PC-3 (cell line): ENCODE measurements around the gene RUFY3. TPM values are rescaled to one million over a fixed set of nuclear protein-coding genes. Genes with fewer than 3 reads are reported as not detected.

Source experiments
- ATAC-seq: fragments of 200-7000 bp; cut with Tn5 transposase; 2 replicates; pipeline ENCODE4 v1.9.1; 2020; ENCODE audit warnings: mild to moderate bottlenecking, moderate library complexity
- BruUV-seq: library from RNA; stranded (reverse); fragments of 400-500 nt; replicated peaks from 2 replicates; lab custom pipeline; 2021; lab: Mats Ljungman, UMichigan
- CTCF ChIA-PET: fragments of 300-600 bp; sonication (Branson Sonifier 250); formaldehyde crosslinking; loops from one replicate; lab custom pipeline; 2022; ENCODE audit warnings: antibody characterized with exemption; lab: Charles Lee
- POLR2A ChIA-PET: fragments of 300-600 bp; sonication (Branson Sonifier 250); formaldehyde crosslinking; loops from one replicate; lab custom pipeline; 2022; ENCODE audit warnings: antibody characterized with exemption; ENCODE audit not compliant: unreplicated experiment; lab: Charles Lee
- DNase-seq: peaks from one replicate; pipeline ENCODE4 v3.0.0-alpha.2; 2015
- H2AFZ ChIP-seq: fragments of 300-600 bp; sonication (generic); 2 replicates; pipeline ENCODE4 v1.6.0; 2016; ENCODE audit warnings: antibody characterized with exemption, low read length
- H3F3A ChIP-seq: fragments of 300-600 bp; sonication (generic); one replicate; pipeline ENCODE4 v1.6.0; 2017; ENCODE audit warnings: antibody characterized with exemption, low read length, control low read depth, mild to moderate bottlenecking; ENCODE audit not compliant: unreplicated experiment
- H3K27ac ChIP-seq: fragments of 300-600 bp; sonication (generic); 2 replicates; pipeline ENCODE4 v1.5.1; 2016; ENCODE audit warnings: mild to moderate bottlenecking, low read length
- H3K27me3 ChIP-seq: fragments of 300-600 bp; sonication (generic); 2 replicates; pipeline ENCODE4 v1.6.1; 2016; ENCODE audit warnings: low read length, mixed read lengths
- H3K36me3 ChIP-seq: fragments of 300-600 bp; sonication (generic); 2 replicates; pipeline ENCODE4 v1.6.1; 2016; ENCODE audit warnings: low read depth, mixed run types, low read length, mixed read lengths
- H3K4me1 ChIP-seq: fragments of 300-600 bp; sonication (generic); 2 replicates; pipeline ENCODE4 v1.5.1; 2016; ENCODE audit warnings: low read length; ENCODE audit not compliant: insufficient read depth
- H3K4me2 ChIP-seq: fragments of 300-600 bp; sonication (generic); 2 replicates; pipeline ENCODE4 v1.6.0; 2016; ENCODE audit warnings: low read length
- H3K4me3 ChIP-seq: fragments of 300-600 bp; sonication (generic); 2 replicates; pipeline ENCODE4 v1.5.1; 2016; ENCODE audit warnings: mild to moderate bottlenecking, low read length, mixed read lengths
- H3K79me2 ChIP-seq: fragments of 300-600 bp; sonication (generic); 2 replicates; pipeline ENCODE4 v1.6.1; 2017; ENCODE audit warnings: low read length, mixed read lengths
- H3K9ac ChIP-seq: fragments of 300-600 bp; sonication (generic); 2 replicates; pipeline ENCODE4 v1.6.0; 2016; ENCODE audit warnings: mild to moderate bottlenecking, low read length
- H3K9me2 ChIP-seq: fragments of 300-600 bp; sonication (generic); replicated peaks from 2 replicates; pipeline ENCODE4 v1.6.1; 2016; ENCODE audit warnings: mixed run types, low read length, mixed read lengths
- H3K9me3 ChIP-seq: fragments of 300-600 bp; sonication (generic); 2 replicates; pipeline ENCODE4 v1.6.1; 2016; ENCODE audit warnings: low read length, mixed read lengths
- H4K20me1 ChIP-seq: fragments of 300-600 bp; sonication (generic); 2 replicates; pipeline ENCODE4 v1.6.1; 2016; ENCODE audit warnings: low read length, mixed read lengths
- EZH2 ChIP-seq: fragments of 300-600 bp; sonication (generic); IDR thresholded peaks from one replicate; pipeline ENCODE4 v1.6.1; 2017; ENCODE audit warnings: antibody characterized with exemption, mild to moderate bottlenecking, low read length; ENCODE audit not compliant: unreplicated experiment
- EZH2phosphoT487 ChIP-seq: fragments of 300-600 bp; sonication (generic); IDR thresholded peaks from 2 replicates; pipeline ENCODE4 v1.6.1; 2018; ENCODE audit warnings: mild to moderate bottlenecking, antibody characterized with exemption, low read length, borderline replicate concordance
- intact Hi-C: fragments of 100-400 bp; cut with micrococcal nuclease; formaldehyde crosslinking; loops from 2 replicates; pipeline ENCODE4 v1.9.0; 2023
- total RNA-seq: library from RNA; depleted of rRNA; stranded (reverse); fragments of >200 nt; gene quantifications from 2 replicates; pipeline ENCODE4 v1.2.3, GENCODE V29; 2014
- TF ChIP-seq, protein P1 (sequence below): fragments of 300-600 bp; sonication (generic); conservative IDR thresholded peaks from 2 replicates; pipeline ENCODE4 v1.5.1; 2017; ENCODE audit warnings: antibody characterized with exemption, low read depth, mild to moderate bottlenecking, low read length

Gene RUFY3
- total RNA-seq, 1 experiment from 2014 or later, result 25.6 TPM

- Histone ChIP-seq H3K27me3 (no peaks in the 10 kb centered on the region), H3K27ac (0 out of 2 replicates have a peak overlapping the region, but pooled peaks have one; percentile 1), H3K4me1 (peaks cover 19% of the 10 kb centered on the region), H4K20me1 (no peaks in the 10 kb centered on the region), H3K9me3 (no peaks in the 10 kb centered on the region), H3K4me2 (peak overlapping the region; percentile 82), H3K9ac (peak overlapping the region; percentile 4; the same call in 1 of the 2 replicates), H3K36me3 (no peaks in the 10 kb centered on the region), H3F3A (no peaks in the 10 kb centered on the region), H2AFZ (peak overlapping the region; percentile 56), H3K4me3 (peak overlapping the region; percentile 65), H3K79me2 (0 out of 2 replicates have a peak, but pooled peaks cover 5% of the 10 kb centered on the region), H3K9me2 (no peaks in the 10 kb centered on the region)
- ATAC-seq (peak; percentile 86), DNase-seq (peak; percentile 52)
- TF ChIP-seq, protein P1, sequence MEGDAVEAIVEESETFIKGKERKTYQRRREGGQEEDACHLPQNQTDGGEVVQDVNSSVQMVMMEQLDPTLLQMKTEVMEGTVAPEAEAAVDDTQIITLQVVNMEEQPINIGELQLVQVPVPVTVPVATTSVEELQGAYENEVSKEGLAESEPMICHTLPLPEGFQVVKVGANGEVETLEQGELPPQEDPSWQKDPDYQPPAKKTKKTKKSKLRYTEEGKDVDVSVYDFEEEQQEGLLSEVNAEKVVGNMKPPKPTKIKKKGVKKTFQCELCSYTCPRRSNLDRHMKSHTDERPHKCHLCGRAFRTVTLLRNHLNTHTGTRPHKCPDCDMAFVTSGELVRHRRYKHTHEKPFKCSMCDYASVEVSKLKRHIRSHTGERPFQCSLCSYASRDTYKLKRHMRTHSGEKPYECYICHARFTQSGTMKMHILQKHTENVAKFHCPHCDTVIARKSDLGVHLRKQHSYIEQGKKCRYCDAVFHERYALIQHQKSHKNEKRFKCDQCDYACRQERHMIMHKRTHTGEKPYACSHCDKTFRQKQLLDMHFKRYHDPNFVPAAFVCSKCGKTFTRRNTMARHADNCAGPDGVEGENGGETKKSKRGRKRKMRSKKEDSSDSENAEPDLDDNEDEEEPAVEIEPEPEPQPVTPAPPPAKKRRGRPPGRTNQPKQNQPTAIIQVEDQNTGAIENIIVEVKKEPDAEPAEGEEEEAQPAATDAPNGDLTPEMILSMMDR, result no peak
- TF ChIP-seq EZH2 (no peak), EZH2phosphoT487 (no peak)
- BruUV-seq, result TSS peak; percentile 21
- intact Hi-C loops, result loop anchor here (1.0 to 10.0 kb wide), 4 partner anchors 25 to 100 kb away; partner anchors contain the start of gene GRSF1
- ChIA-PET CTCF (interaction anchor here (0.6 to 1.7 kb wide), 4 partner anchors 31 to 127 kb away, joined by 3 to 7 read pairs (median 4); no protein-coding TSS in a partner anchor), POLR2A (interaction anchor here (0.6 kb wide), 3 partner anchors 103 to 163 kb away, joined by 3 to 4 read pairs (median 3); no protein-coding TSS in a partner anchor)
Measured at GRCh38 chr4:70734168-70734954, 12.6 kb downstream of the RUFY3 start.

DNA sequence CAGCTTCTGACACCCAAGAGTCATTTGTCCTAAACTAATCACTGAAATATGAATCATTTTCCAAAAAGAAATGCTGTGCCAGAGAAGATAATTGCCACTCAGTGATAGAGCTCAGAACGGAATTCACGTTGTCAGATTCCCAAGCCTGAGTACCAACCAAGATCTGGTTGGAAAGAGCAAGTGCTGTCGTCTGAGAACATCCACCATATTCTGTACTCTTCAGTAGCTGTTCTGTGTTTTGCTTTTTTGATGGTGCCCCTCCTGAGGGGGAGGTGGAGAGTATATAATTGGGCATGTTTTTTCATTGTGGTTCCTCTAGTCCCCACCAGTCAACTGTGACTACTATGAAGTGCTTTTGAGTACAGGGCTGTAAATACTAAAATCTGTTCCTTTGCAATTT lies 13.2 kb downstream of the RUFY3 start:
- Histone ChIP-seq H3K9me2 (no peaks in the 10 kb centered on the region), H3K79me2 (0 out of 2 replicates have a peak, but pooled peaks cover 5% of the 10 kb centered on the region), H4K20me1 (no peaks in the 10 kb centered on the region), H3K36me3 (no peaks in the 10 kb centered on the region), H3K27ac (0 out of 2 replicates have a peak overlapping the region, but pooled peaks have one; percentile 1), H3K4me2 (peak overlapping the region; percentile 82), H3K27me3 (no peaks in the 10 kb centered on the region), H3K4me1 (peaks cover 19% of the 10 kb centered on the region), H3K9me3 (no peaks in the 10 kb centered on the region), H3K4me3 (peak overlapping the region; percentile 65), H3K9ac (no peak overlapping the region), H2AFZ (peak overlapping the region; percentile 56), H3F3A (no peaks in the 10 kb centered on the region)
- ChIA-PET CTCF (interaction anchor here (1.4 to 1.7 kb wide), 2 partner anchors 15 to 31 kb away, joined by 7 to 13 read pairs; no protein-coding TSS in a partner anchor), POLR2A (interaction anchor here (0.6 kb wide), 1 partner anchor 104 kb away, joined by 3 read pairs; no protein-coding TSS in a partner anchor)
- no peak for TF ChIP-seq EZH2phosphoT487
- TF ChIP-seq EZH2, result no peak
- TF ChIP-seq, protein P1, result no peak
- no TSS peak for BruUV-seq
- intact Hi-C loops, result loop anchor here (1.0 to 10.0 kb wide), 4 partner anchors 26 to 100 kb away; partner anchors contain the start of gene GRSF1
- ATAC-seq (peak; percentile 13), DNase-seq (no peak)
